HG02763 (cell line): ENCODE measurements around the gene MROH8.

Source experiments
- ATAC-seq: cut with Tn5 transposase; IDR thresholded peaks from one replicate; pipeline ENCODE4 v1.9.1; 2021; ENCODE audit warnings: mild to moderate bottlenecking, moderate library complexity; ENCODE audit not compliant: unreplicated experiment

Gene MROH8

GRCh38 chr20:37178839-37179682, at the start of gene MROH8, which contains the start of gene RPN2:
TSS of gene MROH8 (minus strand) at chr20:37179548.
TSS of gene RPN2 (plus strand) at chr20:37179330. CDS start at chr20:37179357, 27 bp downstream.
- ATAC-seq: peak; percentile 92

- no peak for ATAC-seq
Observed at GRCh38 chr20:37228656-37229055, 49.3 kb upstream of the MROH8 start.

GRCh38 chr20:37228082-37228481, 48.7 kb upstream of the MROH8 start:
- no peak for ATAC-seq

GRCh38 chr20:37226889-37227288, 47.5 kb upstream of the MROH8 start:
- ATAC-seq: no peak

- ATAC-seq: no peak
Observed at GRCh38 chr20:37225146-37225545, 45.8 kb upstream of the MROH8 start.

GRCh38 chr20:37223053-37223452, 43.7 kb upstream of the MROH8 start:
- no peak for ATAC-seq

GRCh38 chr20:37222086-37222485, 42.7 kb upstream of the MROH8 start:
- ATAC-seq: no peak

GRCh38 chr20:37220731-37221130, 41.4 kb upstream of the MROH8 start:
- ATAC-seq: no peak

- no peak for ATAC-seq
Observed at GRCh38 chr20:37219751-37220668, 40.7 kb upstream of the MROH8 start.

GRCh38 chr20:37218976-37219375, 39.6 kb upstream of the MROH8 start:
- ATAC-seq: no peak

- no peak for ATAC-seq
Observed at GRCh38 chr20:37218441-37218840, 39.1 kb upstream of the MROH8 start.

- no peak for ATAC-seq
Observed at GRCh38 chr20:37209661-37210314, 30.4 kb upstream of the MROH8 start.

- no peak for ATAC-seq
Observed at GRCh38 chr20:37209193-37209592, 29.8 kb upstream of the MROH8 start.

- no peak for ATAC-seq
Observed at GRCh38 chr20:37207171-37207570, 27.8 kb upstream of the MROH8 start.

GRCh38 chr20:37205794-37206193, 26.4 kb upstream of the MROH8 start:
- ATAC-seq: no peak

GRCh38 chr20:37205130-37205529, 25.8 kb upstream of the MROH8 start:
- ATAC-seq: no peak

- ATAC-seq: no peak
Observed at GRCh38 chr20:37204056-37204455, 24.7 kb upstream of the MROH8 start.

GRCh38 chr20:37202267-37202943, 23.1 kb upstream of the MROH8 start:
- no peak for ATAC-seq

GRCh38 chr20:37201827-37202162, 22.4 kb upstream of the MROH8 start:
- no peak for ATAC-seq

GRCh38 chr20:37200926-37201826, 21.8 kb upstream of the MROH8 start:
- no peak for ATAC-seq
